ENCODE results near the gene YPEL1. TPM values are rescaled to one million over a fixed set of nuclear protein-coding genes. Genes with fewer than 3 reads are reported as not detected.
A peak's percentile ranks its signal among the peaks of the same experiment; 100 is the strongest.

YPEL1 gene
- total RNA-seq, 1 experiment from 2014 or later = 3.1 TPM

DNA sequence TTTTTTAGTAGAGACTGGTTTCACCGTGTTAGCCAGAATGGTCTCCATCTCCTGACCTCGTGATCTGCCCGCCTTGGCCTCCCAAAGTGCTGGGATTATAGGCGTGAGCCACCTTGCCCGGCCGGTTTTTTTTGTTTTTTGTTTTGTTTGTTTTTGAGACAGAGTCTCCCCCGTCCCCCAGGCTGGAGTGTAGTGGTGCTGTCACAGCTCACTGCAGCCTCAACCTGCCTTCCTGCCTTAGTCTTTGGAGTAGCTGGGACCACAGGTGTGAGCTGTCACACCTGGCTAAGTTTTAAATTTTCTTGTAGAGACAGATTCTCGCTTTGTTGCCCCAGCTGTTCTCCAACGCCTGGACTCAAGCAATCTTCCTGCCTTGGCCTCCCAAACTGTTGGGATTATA, 66.6 kb downstream of the YPEL1 start (continued):
- TF ChIP-seq, protein P1, sequence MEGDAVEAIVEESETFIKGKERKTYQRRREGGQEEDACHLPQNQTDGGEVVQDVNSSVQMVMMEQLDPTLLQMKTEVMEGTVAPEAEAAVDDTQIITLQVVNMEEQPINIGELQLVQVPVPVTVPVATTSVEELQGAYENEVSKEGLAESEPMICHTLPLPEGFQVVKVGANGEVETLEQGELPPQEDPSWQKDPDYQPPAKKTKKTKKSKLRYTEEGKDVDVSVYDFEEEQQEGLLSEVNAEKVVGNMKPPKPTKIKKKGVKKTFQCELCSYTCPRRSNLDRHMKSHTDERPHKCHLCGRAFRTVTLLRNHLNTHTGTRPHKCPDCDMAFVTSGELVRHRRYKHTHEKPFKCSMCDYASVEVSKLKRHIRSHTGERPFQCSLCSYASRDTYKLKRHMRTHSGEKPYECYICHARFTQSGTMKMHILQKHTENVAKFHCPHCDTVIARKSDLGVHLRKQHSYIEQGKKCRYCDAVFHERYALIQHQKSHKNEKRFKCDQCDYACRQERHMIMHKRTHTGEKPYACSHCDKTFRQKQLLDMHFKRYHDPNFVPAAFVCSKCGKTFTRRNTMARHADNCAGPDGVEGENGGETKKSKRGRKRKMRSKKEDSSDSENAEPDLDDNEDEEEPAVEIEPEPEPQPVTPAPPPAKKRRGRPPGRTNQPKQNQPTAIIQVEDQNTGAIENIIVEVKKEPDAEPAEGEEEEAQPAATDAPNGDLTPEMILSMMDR (IDR thresholded peaks at IDR 0.05 in 2 of 3, conservative IDR thresholded peaks at IDR 0.05 in 1 of 3; ENCODE audit: borderline replicate concordance in 1 of 3, insufficient read depth in 1 of 3, low read depth in 2 of 3, low read length in 2 of 3) = no peak
- TF ChIP-seq SP1 (IDR thresholded peaks at IDR 0.05; ENCODE audit: low read depth) (no peak), CEBPB (IDR thresholded peaks at IDR 0.05; ENCODE audit: low read depth) (no peak), JUND (IDR thresholded peaks at IDR 0.05) (no peak), ELF1 (IDR thresholded peaks at IDR 0.05; ENCODE audit: borderline replicate concordance, low read depth) (no peak), POLR2AphosphoS5 (IDR thresholded peaks at IDR 0.05; ENCODE audit: low read depth, low read length) (no peak), TCF7L2 (IDR thresholded peaks at IDR 0.05; ENCODE audit: borderline replicate concordance, extremely low read depth, insufficient read depth, insufficient read length) (no peak), EZH2phosphoT487 (IDR thresholded peaks at IDR 0.05; ENCODE audit: borderline replicate concordance) (no peak)

DNA sequence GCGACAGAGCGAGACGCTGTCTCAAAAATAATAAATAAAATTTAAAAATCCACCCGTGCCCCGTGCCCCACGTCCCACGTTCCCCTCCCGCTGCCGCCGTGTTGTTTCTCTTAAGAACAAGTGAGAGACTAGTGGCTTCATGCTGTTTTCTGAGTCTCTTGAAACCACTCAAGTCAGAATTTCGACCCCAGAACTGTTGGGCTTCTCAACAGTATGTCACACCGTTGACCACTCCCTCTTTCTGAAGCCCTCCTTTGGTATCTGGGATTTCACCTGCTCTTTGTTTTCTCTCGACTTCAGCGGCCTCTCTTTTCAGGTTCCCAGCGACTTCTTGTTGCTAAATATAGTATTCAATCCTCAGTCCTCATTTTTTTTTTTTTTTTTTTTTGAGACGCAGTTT, 68.8 kb downstream of the YPEL1 start:
- CTCF ChIA-PET = no interaction called here
- peak overlapping the region; percentile 88 for H3K9ac ChIP-seq (ENCODE audit: low read length)
- DNase-seq (ENCODE audit: low read depth, low spot score) = no peak
- RAD21 ChIA-PET (ENCODE audit: low non-redundant PET in 1 of 2, low total read pairs in 2 of 2, uncharacterized antibody in 2 of 2, unreplicated experiment in 2 of 2) = no interaction called here
- peaks cover 9 to 17% of the 10 kb centered on the region in 2 experiments; a peak in 3 of 4 replicates for H3K4me1 ChIP-seq (ENCODE audit: control insufficient read depth in 1 of 2, insufficient read depth in 2 of 2, low read length in 2 of 2)
- no peaks in the 10 kb centered on the region for H3K27me3 ChIP-seq (ENCODE audit: insufficient read depth, low read length)
- intact Hi-C loops (cut with micrococcal nuclease) = no loop called here
- peak overlapping the region; percentile 94 to 99 for H3K4me3 ChIP-seq (replicated peaks in 1 of 2; ENCODE audit: low read depth in 1 of 2, low read length in 2 of 2)
- H3K9me3 ChIP-seq (ENCODE audit: control insufficient read depth in 1 of 2, insufficient read depth in 1 of 2, low read depth in 1 of 2, low read length in 2 of 2) = no peaks in the 10 kb centered on the region
- H3K36me3 ChIP-seq (ENCODE audit: control insufficient read depth in 1 of 2, insufficient read depth in 2 of 2, low read length in 2 of 2) = peaks cover 9 to 17% of the 10 kb centered on the region in 2 experiments; a peak in 3 of 4 replicates
- BruUV-seq (replicated peaks) = no TSS peak
- POLR2A ChIA-PET = interaction anchor here (1.0 kb wide), 1 partner anchor 8 kb away, joined by 3 read pairs; no protein-coding TSS in a partner anchor
- ATAC-seq = no peak
- H3K9me2 ChIP-seq (ENCODE audit: insufficient read depth) = no peaks in the 10 kb centered on the region
- peak overlapping the region; percentile 72 for H3K4me2 ChIP-seq (ENCODE audit: low read length)
- peaks cover 39% of the 10 kb centered on the region for H3K79me2 ChIP-seq (ENCODE audit: insufficient read depth, low read length)
- H4K20me1 ChIP-seq (ENCODE audit: insufficient read depth) = no peaks in the 10 kb centered on the region
- H3K27ac ChIP-seq (ENCODE audit: low read depth, low read length) = peak overlapping the region; percentile 81; the same call in 1 of the 2 replicates
- H2AFZ ChIP-seq (ENCODE audit: low read depth, low read length, poor library complexity, severe bottlenecking) = no peak overlapping the region
- TF ChIP-seq, protein P2, sequence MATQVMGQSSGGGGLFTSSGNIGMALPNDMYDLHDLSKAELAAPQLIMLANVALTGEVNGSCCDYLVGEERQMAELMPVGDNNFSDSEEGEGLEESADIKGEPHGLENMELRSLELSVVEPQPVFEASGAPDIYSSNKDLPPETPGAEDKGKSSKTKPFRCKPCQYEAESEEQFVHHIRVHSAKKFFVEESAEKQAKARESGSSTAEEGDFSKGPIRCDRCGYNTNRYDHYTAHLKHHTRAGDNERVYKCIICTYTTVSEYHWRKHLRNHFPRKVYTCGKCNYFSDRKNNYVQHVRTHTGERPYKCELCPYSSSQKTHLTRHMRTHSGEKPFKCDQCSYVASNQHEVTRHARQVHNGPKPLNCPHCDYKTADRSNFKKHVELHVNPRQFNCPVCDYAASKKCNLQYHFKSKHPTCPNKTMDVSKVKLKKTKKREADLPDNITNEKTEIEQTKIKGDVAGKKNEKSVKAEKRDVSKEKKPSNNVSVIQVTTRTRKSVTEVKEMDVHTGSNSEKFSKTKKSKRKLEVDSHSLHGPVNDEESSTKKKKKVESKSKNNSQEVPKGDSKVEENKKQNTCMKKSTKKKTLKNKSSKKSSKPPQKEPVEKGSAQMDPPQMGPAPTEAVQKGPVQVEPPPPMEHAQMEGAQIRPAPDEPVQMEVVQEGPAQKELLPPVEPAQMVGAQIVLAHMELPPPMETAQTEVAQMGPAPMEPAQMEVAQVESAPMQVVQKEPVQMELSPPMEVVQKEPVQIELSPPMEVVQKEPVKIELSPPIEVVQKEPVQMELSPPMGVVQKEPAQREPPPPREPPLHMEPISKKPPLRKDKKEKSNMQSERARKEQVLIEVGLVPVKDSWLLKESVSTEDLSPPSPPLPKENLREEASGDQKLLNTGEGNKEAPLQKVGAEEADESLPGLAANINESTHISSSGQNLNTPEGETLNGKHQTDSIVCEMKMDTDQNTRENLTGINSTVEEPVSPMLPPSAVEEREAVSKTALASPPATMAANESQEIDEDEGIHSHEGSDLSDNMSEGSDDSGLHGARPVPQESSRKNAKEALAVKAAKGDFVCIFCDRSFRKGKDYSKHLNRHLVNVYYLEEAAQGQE (IDR thresholded peaks at IDR 0.05; ENCODE audit: low read depth) = no peak
- TF ChIP-seq ZNF274 (IDR thresholded peaks at IDR 0.05; ENCODE audit: low read depth, low read length) (no peak), POLR2AphosphoS5 (IDR thresholded peaks at IDR 0.05; ENCODE audit: low read depth, low read length) (no peak), YY1 (IDR thresholded peaks at IDR 0.05; ENCODE audit: extremely low read depth, insufficient replicate concordance, low read depth, low read length) (no peak), SIN3A (IDR thresholded peaks at IDR 0.05; ENCODE audit: low read depth) (no peak), CEBPB (IDR thresholded peaks at IDR 0.05; ENCODE audit: low read depth) (no peak), CBX3 (IDR thresholded peaks at IDR 0.05; ENCODE audit: low read depth) (no peak), EGR1 (IDR thresholded peaks at IDR 0.05; ENCODE audit: low read depth) (no peak), RAD21 (IDR thresholded peaks at IDR 0.05; ENCODE audit: low read depth) (no peak), SRF (IDR thresholded peaks at IDR 0.05; ENCODE audit: low read depth) (no peak), TCF7L2 (IDR thresholded peaks at IDR 0.05; ENCODE audit: borderline replicate concordance, extremely low read depth, insufficient read depth, insufficient read length) (no peak)
- TF ChIP-seq, protein P1 (IDR thresholded peaks at IDR 0.05 in 2 of 3, conservative IDR thresholded peaks at IDR 0.05 in 1 of 3; ENCODE audit: borderline replicate concordance in 1 of 3, insufficient read depth in 1 of 3, low read depth in 2 of 3, low read length in 2 of 3) = no peak
- TF ChIP-seq, protein P3, sequence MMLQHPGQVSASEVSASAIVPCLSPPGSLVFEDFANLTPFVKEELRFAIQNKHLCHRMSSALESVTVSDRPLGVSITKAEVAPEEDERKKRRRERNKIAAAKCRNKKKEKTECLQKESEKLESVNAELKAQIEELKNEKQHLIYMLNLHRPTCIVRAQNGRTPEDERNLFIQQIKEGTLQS (IDR thresholded peaks at IDR 0.05) = no peak
